ENCODE data around the gene TRABD.

- TF ChIP-seq CTCF (conservative IDR thresholded peaks at IDR 0.05; ENCODE audit: low read length) (no peak), EZH2phosphoT487 (IDR thresholded peaks at IDR 0.05; ENCODE audit: borderline replicate concordance) (no peak)
These were observed 775 bp upstream of the TRABD start for GRCh38 chr22:50184902-50185374.

Data from Loucy (cell line).